ENCODE measurements around the gene PROM1. TPM values are rescaled to one million over a fixed set of nuclear protein-coding genes. Genes with fewer than 3 reads are reported as not detected.

Gene PROM1
- polyA plus RNA-seq, 1 donor: 44.6 TPM

DNA sequence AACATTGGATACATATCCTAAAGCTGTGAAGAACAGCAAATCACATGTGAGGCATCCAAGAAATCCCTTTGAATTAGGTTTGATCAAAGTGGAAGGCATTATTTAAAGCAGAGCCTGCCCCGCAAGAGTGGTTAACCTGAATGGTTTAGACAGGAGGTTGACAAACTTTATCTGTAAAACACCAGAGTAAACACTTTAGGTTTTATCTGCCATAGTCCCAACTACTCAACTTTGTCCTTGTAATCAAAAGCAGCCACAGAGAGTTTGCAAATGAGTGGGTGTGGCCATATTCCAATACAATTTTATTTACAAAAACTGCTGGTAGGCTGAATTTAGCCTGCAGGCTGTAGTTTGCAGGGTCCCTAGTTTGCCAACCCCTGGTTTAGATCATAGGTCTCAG lies 95.6 kb downstream of the PROM1 start:
- DNase-seq: no peak

- DNase-seq: no peak
These were observed 96.9 kb downstream of the PROM1 start for GRCh38 chr4:15986907-15987306.

DNA sequence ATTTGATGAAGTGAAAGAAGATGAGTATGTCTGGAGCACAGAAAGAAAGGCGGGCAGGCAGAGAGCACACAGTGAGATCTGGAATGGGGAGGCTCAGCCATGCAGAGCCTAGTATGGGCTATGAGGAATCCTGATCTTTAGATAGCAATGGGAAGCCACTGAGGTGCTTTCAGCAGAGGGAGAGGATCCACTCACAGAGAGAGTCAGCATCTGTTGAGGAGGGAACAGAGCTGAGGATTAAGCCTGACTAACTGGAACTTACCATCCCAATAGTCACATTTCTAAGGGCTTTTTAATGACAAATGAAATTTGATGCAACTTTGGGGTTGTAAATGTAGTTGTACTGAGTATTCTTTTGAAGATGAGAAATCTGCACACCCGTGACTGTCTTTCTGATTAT lies 100.2 kb downstream of the PROM1 start:
- no peak for DNase-seq

GRCh38 chr4:15982842-15983524 lies 100.8 kb downstream of the PROM1 start:
- no peak for DNase-seq

GRCh38 chr4:15976456-15977447 lies 107.1 kb downstream of the PROM1 start:
- DNase-seq: no peak

GRCh38 chr4:15971068-15971801 lies 112.6 kb downstream of the PROM1 start:
- no peak for DNase-seq

GRCh38 chr4:15968551-15969300 lies 115.1 kb downstream of the PROM1 start:
- no peak for DNase-seq

DNA sequence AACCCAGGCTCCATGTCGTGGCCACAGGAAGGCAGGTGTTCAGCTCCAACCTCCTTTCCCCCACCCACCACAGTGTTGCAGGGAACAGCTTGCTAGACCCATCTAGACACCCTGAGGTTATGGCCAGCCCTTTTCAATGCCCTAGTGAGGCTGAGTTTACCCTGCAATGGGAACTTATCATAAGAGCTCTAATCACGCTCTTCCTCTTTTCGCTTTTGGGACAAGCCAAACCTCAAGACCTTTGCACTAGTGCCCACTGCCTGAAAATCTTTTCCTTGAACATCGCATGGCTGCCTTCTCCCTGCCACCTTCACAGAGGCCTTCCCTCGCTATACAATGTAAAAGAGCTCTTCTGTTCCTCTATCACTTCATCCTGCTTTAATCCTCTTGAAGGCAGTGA lies 118.5 kb downstream of the PROM1 start:
- no peak for DNase-seq

GRCh38 chr4:15964159-15964558 lies 119.7 kb downstream of the PROM1 start:
- DNase-seq: no peak

DNA sequence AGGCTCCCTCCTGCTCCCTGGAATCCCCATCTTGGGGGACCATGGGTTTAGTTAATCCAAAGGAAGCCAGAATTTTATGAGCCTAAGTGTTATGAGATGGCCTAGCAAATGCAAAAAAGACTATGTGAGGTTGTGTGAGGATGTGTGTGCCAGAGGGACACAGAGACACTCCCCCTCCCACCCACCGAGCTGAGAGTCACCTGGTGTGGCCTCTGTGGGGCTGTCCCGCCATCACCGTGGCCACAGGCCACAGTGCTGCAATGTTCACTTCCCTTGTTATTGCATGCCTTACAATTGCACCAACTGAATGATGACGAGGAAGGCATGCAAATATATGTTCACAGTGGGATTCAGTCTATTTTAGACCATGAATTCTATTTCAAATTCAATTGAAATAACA lies 120.2 kb downstream of the PROM1 start:
- no peak for DNase-seq

DNA sequence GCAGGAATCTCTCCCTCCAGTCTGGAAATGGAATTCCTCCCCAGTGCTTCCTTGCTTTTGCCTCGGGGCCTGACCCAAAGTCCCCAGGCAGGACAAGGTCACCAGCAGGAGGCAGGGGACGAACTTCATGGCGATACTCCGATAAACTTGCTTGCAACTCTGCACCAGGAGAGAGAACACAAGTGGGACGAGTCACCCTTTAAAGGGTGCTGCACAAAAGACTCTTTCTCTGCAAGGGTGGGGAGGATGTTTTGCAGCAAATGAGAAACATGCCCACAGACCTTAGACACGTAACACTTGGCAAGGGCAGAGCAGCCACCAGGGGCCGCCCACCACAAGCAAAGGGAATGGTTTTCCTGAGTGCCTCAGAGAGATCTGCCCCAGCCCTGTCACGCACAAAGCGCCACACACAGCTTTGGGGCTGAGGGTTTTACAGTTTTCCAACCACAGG lies 120.8 kb downstream of the PROM1 start, which contains the start of gene FGFBP2:
Gene FGFBP2 (minus strand): TSS at position 175 of the 451 bp plus-strand sequence. CDS start 46 bp downstream, at position 129.
- no peak for DNase-seq

GRCh38 chr4:15961781-15962510 lies 121.9 kb downstream of the PROM1 start:
- no peak for DNase-seq

- no peak for DNase-seq
These were observed 125.3 kb downstream of the PROM1 start for GRCh38 chr4:15958562-15958961.

DNA sequence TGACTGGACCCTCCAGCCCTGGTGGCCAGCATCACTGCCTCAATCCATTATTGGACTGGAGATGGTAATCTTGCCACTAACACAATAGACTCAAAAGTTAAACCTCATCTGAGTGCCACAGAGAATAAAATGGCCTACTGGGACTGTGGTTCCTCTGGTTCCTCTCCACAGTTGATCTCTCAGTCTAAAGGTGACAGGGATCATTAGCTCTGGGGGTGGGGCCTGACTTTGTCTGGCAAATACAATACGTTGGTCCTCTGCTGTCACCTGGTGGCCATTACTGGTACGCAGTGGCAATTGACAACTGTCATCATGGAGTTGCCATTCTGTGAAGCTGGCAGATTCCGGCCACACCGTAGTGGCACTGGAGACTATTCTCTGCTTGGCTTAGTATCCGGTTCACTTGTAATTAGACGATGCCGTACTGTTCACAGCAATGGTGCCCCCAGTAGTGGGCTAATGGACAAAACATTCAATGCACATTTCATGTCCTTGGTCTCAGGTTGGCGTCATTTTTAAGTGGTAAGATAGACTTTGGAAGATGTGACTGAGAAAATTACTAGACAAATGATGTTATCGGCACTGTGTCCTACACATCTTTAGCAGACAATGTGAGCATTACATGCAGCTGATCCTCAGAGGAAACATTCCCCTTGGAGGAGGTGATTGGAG lies 127.5 kb downstream of the PROM1 start:
- DNase-seq: peak; percentile 40

GRCh38 chr4:15955670-15956069 lies 128.2 kb downstream of the PROM1 start:
- no peak for DNase-seq

DNA sequence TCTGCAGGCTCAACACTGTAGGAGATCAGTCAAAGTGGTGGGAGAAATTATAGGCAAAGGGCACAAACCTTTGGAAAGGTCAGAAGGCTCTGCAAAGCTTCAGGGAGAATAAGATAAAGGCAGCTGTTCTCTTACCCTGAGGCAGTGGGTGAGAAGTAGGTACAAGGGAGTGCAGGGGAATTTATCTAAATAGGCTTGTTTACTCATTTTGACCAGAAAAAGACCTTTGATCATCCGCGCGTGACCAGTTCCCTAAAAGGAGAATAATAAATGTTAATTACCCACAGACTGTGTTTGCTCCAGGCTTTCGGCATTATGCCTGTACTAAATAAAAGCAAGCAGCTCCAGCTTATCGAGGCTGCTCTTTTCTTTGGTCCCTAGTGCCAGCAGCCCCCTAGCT lies 130.2 kb downstream of the PROM1 start:
- no peak for DNase-seq

GRCh38 chr4:15951781-15952180 lies 132.0 kb downstream of the PROM1 start:
- DNase-seq: no peak

DNA sequence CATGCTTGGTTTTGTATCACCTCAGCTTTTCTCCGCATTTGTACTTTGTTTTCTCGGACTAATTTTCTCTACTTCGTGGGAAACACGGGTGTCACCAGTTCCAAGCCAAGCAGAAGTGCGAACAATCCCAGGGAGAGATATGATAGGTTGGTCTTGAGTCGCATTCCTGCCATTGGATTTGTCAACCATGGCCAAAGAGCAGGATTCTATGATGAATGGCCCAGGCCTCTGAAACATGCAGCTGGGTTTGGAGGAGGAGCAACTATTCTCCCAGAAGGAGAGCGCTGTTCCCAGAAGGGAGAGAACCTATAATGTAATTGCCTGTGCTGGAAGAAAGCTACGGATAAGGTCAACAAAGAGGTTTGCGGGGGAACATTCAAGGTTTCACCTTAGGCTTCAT lies 135.0 kb downstream of the PROM1 start:
- DNase-seq: no peak

- DNase-seq: no peak
These were observed 136.1 kb downstream of the PROM1 start for GRCh38 chr4:15947684-15948083.

GRCh38 chr4:15945516-15945915 lies 138.3 kb downstream of the PROM1 start:
- DNase-seq: no peak

All from left kidney (tissue), 2 donors.